ENCODE data around the gene HUS1B. TPM values are rescaled to one million over a fixed set of nuclear protein-coding genes. Genes with fewer than 3 reads are reported as not detected.

HUS1B gene
- total RNA-seq, 1 donor, result 0.45 TPM

DNA sequence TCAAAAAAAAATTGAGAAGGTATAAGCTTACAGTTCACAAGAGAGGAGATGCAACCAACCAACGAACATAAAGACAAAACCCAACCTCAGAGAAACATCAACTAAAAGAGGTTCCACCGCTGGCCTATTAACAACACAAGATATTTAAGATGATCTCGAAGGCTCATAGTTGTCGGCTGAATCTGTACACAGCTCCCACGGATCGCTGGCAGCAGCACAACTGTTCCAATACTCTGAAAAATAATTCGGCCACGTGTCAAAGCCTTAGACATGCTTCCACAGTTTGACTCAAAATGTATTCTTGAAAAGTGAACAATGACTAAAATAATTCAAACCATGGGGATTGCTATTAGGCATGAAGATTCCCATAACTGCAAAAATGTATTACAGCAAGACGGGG, 22.4 kb upstream of the HUS1B start:
- H3K4me3 ChIP-seq (ENCODE audit: low read depth, low read length), result no peak overlapping the region
- TF ChIP-seq, protein P1, sequence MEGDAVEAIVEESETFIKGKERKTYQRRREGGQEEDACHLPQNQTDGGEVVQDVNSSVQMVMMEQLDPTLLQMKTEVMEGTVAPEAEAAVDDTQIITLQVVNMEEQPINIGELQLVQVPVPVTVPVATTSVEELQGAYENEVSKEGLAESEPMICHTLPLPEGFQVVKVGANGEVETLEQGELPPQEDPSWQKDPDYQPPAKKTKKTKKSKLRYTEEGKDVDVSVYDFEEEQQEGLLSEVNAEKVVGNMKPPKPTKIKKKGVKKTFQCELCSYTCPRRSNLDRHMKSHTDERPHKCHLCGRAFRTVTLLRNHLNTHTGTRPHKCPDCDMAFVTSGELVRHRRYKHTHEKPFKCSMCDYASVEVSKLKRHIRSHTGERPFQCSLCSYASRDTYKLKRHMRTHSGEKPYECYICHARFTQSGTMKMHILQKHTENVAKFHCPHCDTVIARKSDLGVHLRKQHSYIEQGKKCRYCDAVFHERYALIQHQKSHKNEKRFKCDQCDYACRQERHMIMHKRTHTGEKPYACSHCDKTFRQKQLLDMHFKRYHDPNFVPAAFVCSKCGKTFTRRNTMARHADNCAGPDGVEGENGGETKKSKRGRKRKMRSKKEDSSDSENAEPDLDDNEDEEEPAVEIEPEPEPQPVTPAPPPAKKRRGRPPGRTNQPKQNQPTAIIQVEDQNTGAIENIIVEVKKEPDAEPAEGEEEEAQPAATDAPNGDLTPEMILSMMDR (IDR thresholded peaks at IDR 0.05; ENCODE audit: insufficient read depth, low read length), result no peak
- DNase-seq (ENCODE audit: low read depth), result no peak

DNA sequence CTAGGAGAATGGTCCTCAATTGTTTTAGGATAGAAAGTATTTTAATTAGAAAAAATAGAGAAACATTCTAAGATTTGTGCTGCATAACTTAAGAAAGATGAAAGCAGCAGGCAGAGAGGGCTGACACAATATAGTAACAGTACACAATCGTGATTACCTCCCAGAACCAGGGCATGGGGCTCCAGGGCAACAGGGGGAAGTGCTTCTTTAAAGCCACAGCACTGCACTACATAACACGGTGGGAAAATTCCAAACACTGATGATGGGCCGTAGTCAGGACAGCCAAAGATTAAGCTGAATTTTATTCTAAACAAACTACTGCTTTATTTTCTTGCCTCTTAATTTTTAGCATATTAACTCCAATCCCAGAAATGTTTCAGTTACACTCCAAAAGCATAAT, 21.6 kb upstream of the HUS1B start:
- H3K4me3 ChIP-seq (ENCODE audit: low read depth, low read length), result no peak overlapping the region
- TF ChIP-seq, protein P1 (IDR thresholded peaks at IDR 0.05; ENCODE audit: insufficient read depth, low read length), result no peak
- DNase-seq (ENCODE audit: low read depth), result no peak

DNA sequence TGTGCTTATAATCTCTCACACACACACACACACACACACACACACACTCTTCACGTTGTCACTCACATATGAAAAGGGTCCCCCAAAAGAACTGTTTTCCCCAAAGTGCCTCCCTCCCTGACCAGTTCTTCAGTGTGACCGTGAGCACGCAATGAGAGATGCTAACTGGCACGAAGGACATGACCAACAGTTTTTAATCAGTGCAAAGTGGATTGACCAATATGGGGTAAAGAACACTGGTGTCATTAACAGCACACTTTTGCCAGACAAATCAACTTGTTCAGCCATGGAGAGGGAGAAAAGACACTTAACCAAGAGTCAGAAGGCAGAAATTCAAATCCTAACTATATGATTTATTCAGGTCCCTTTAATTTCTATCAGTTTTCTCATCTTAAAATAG, 21.0 kb upstream of the HUS1B start:
- TF ChIP-seq, protein P1 (IDR thresholded peaks at IDR 0.05; ENCODE audit: insufficient read depth, low read length), result no peak
- no peak for DNase-seq (ENCODE audit: low read depth)
- no peak overlapping the region for H3K4me3 ChIP-seq (ENCODE audit: low read depth, low read length)

DNA sequence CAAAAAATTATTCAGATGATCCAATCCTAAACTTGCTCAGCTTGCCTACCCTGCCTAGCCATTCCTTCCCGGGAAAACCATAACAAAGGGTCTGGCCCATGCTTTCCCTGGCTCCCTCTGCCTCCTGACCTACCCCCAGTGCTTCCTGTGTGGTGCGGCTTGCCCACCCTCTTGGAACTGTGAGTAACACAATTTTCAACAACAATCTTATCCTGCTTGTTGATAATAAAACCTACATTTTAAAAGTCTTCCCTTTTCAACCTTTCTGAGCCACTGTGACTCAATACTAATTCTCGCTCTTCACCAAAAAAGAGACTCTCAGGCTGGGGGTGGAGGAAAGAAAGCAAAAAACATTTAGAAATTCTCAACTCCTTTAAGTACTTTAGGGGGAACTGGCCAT, 18.1 kb upstream of the HUS1B start:
- DNase-seq (ENCODE audit: low read depth), result no peak
- TF ChIP-seq, protein P1 (IDR thresholded peaks at IDR 0.05; ENCODE audit: insufficient read depth, low read length), result no peak
- H3K4me3 ChIP-seq (ENCODE audit: low read depth, low read length), result no peak overlapping the region

DNA sequence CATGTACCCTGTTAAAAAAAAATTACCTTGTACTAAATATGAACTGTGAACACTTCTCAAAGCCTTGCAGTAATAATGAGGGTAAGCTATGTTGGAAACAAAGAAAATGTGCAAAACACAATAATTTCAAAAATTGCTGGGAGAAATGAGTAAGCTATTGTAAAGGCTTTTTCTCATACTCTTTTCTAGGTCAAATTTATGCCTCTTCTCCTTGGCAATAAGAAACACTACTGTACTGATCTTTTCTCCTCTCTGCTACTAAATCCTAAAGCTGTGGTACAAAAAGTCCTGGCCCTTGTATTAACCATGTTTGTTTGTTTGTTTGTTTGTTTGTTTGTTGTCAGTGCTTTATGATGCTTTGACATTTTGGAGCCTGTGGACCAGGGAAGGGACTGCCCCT, 17.5 kb upstream of the HUS1B start:
- TF ChIP-seq, protein P1 (IDR thresholded peaks at IDR 0.05; ENCODE audit: insufficient read depth, low read length), result no peak
- DNase-seq (ENCODE audit: low read depth), result no peak
- no peak overlapping the region for H3K4me3 ChIP-seq (ENCODE audit: low read depth, low read length)

DNA sequence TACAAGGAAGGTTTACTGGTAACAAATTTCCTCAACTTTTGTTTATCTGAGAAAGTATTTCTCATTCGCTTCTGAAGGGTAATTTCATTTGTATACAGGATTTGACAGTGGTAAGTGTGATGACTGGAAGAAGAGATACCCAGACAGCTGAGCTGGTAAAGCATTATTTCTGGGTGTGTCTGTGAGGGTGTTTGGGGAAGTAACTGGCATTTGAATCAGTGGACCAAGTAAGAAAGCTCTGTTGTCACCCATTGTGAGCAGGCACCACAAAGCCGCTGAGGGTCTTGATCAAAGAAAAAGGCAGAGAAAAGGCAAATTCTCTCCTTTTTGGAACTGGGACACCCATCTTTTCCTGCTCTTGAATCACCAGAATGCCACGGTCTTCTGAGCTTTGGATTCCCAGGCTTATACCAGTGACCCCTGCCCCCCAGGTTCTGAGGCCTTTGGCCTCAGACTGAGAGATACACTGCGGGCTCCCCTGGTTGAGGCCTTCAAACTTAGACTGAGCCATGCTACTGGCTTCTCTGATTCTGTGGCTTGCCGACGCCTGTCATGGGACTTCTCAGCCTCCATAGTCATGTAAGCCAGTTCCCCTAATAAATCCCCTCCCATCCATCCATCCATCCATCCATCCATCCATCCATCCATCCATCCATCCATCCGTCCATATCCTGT, 10.5 kb upstream of the HUS1B start:
- H3K4me3 ChIP-seq (ENCODE audit: low read depth, low read length), result no peak overlapping the region
- TF ChIP-seq, protein P1 (IDR thresholded peaks at IDR 0.05; ENCODE audit: insufficient read depth, low read length), result no peak
- no peak for DNase-seq (ENCODE audit: low read depth)
